H9 (cell line): ENCODE results near the gene TRAFD1. TPM values are rescaled to one million over a fixed set of nuclear protein-coding genes. Genes with fewer than 3 reads are reported as not detected.
A peak's percentile ranks its signal among the peaks of the same experiment; 100 is the strongest.

ENCODE experiments used
- DNase-seq: peaks from one replicate; pipeline ENCODE4 v3.0.0-alpha.2; 2017
- H2AFZ ChIP-seq: one replicate; pipeline ENCODE4 v1.6.1; 2013; ENCODE audit warnings: mild to moderate bottlenecking, low read length, control low read depth, moderate library complexity
- H2AK5ac ChIP-seq: 2 replicates; pipeline ENCODE4 v1.6.1; 2013; ENCODE audit warnings: low read length, control low read depth, mixed read lengths; ENCODE audit not compliant: insufficient read length
- H2BK120ac ChIP-seq: one replicate; pipeline ENCODE4 v1.6.1; 2013; ENCODE audit warnings: low read depth, mild to moderate bottlenecking, low read length, control low read depth, inconsistent platforms; ENCODE audit not compliant: poor library complexity, severe bottlenecking
- H2BK12ac ChIP-seq: 2 replicates; pipeline ENCODE4 v1.6.1; 2013; ENCODE audit warnings: low read length, control low read depth, mixed read lengths, low read depth; ENCODE audit not compliant: insufficient read length
- H2BK15ac ChIP-seq: 2 replicates; pipeline ENCODE4 v1.6.1; 2013; ENCODE audit warnings: low read depth, low read length, control low read depth
- H2BK20ac ChIP-seq: one replicate; pipeline ENCODE4 v1.6.1; 2013; ENCODE audit warnings: low read depth, mild to moderate bottlenecking, low read length, control low read depth, inconsistent platforms; ENCODE audit not compliant: poor library complexity, severe bottlenecking
- H2BK5ac ChIP-seq: 2 replicates; pipeline ENCODE4 v1.6.1; 2013; ENCODE audit warnings: low read length, control low read depth, mixed read lengths; ENCODE audit not compliant: insufficient read length
- H3K14ac ChIP-seq: 2 replicates; pipeline ENCODE4 v1.6.1; 2013; ENCODE audit warnings: low read length, control low read depth; ENCODE audit not compliant: insufficient read depth
- H3K18ac ChIP-seq: 2 replicates; pipeline ENCODE4 v1.6.1; 2013; ENCODE audit warnings: low read depth, mild to moderate bottlenecking, mixed read lengths, low read length, control low read depth; ENCODE audit not compliant: insufficient read length
- H3K23ac ChIP-seq: 2 replicates; pipeline ENCODE4 v1.6.1; 2013; ENCODE audit warnings: low read length, control low read depth, mixed read lengths, low read depth; ENCODE audit not compliant: insufficient read length
- H3K23me2 ChIP-seq: 2 replicates; pipeline ENCODE4 v1.6.1; 2013; ENCODE audit warnings: low read depth, mild to moderate bottlenecking, mixed read lengths, low read length, control low read depth; ENCODE audit not compliant: insufficient read length, poor library complexity, severe bottlenecking
- H3K27ac ChIP-seq: 2 replicates; pipeline ENCODE4 v1.5.1; 2013; ENCODE audit warnings: low read length, control low read depth, mixed read lengths, low read depth; ENCODE audit not compliant: insufficient read length
- H3K27me3 ChIP-seq: 2 replicates; pipeline ENCODE4 v1.6.1; 2013; ENCODE audit warnings: low read length, control low read depth, inconsistent platforms; ENCODE audit not compliant: insufficient read depth
- H3K4ac ChIP-seq: 2 replicates; pipeline ENCODE4 v1.6.1; 2013; ENCODE audit warnings: low read depth, mild to moderate bottlenecking, control low read depth, inconsistent platforms, low read length, moderate library complexity
- H3K4me1 ChIP-seq: 2 replicates; pipeline ENCODE4 v1.6.1; 2013; ENCODE audit warnings: low read length, control low read depth, inconsistent platforms; ENCODE audit not compliant: insufficient read depth
- H3K4me2 ChIP-seq: 2 replicates; pipeline ENCODE4 v1.6.1; 2013; ENCODE audit warnings: low read length, control low read depth, mixed read lengths; ENCODE audit not compliant: insufficient read length, insufficient read depth
- H3K56ac ChIP-seq: 2 replicates; pipeline ENCODE4 v1.6.1; 2013; ENCODE audit warnings: low read depth, mild to moderate bottlenecking, mixed read lengths, low read length, control low read depth; ENCODE audit not compliant: insufficient read length
- H3K79me1 ChIP-seq: 2 replicates; pipeline ENCODE4 v1.6.1; 2013; ENCODE audit warnings: low read depth, mild to moderate bottlenecking, moderate library complexity, low read length, control low read depth, inconsistent platforms; ENCODE audit not compliant: insufficient read depth, poor library complexity, severe bottlenecking
- H3K79me2 ChIP-seq: 2 replicates; pipeline ENCODE4 v1.6.1; 2013; ENCODE audit warnings: low read length, control low read depth, inconsistent platforms; ENCODE audit not compliant: insufficient read depth
- H3K9ac ChIP-seq: 2 replicates; pipeline ENCODE4 v1.6.1; 2013; ENCODE audit warnings: low read length, control low read depth, mixed read lengths; ENCODE audit not compliant: insufficient read length; ENCODE audit errors: extremely low read depth
- H3K9me3 ChIP-seq: one replicate; pipeline ENCODE4 v1.6.1; 2013; ENCODE audit warnings: low read depth, low read length, inconsistent platforms; ENCODE audit not compliant: control insufficient read depth
- H3T11ph ChIP-seq: one replicate; pipeline ENCODE4 v1.6.1; 2013; ENCODE audit warnings: mild to moderate bottlenecking, low read length, control low read depth, inconsistent platforms
- H4K20me1 ChIP-seq: one replicate; pipeline ENCODE4 v1.6.1; 2013; ENCODE audit not compliant: control insufficient read depth, insufficient read length, insufficient read depth
- H4K5ac ChIP-seq: 2 replicates; pipeline ENCODE4 v1.6.1; 2013; ENCODE audit warnings: low read depth, mild to moderate bottlenecking, mixed read lengths, low read length, control low read depth; ENCODE audit not compliant: insufficient read length
- H4K8ac ChIP-seq: replicated peaks from 2 replicates; pipeline ENCODE4 v1.6.1; 2013; ENCODE audit warnings: low read length, control low read depth, mixed read lengths, low read depth; ENCODE audit not compliant: insufficient read length
- H4K91ac ChIP-seq: 2 replicates; pipeline ENCODE4 v1.6.1; 2013; ENCODE audit warnings: low read depth, mild to moderate bottlenecking, moderate library complexity, mixed read lengths, low read length, control low read depth; ENCODE audit not compliant: insufficient read length
- H3K27ac Mint-ChIP-seq, 3 experiments: 2 replicates in 2 of 3; 3 replicates in 1 of 3; pipeline ENCODE4 v1.8.0; 2020 to 2021; ENCODE audit warnings: mixed read lengths in 3 of 3, mild to moderate bottlenecking in 1 of 3, moderate library complexity in 1 of 3
- H3K27me3 Mint-ChIP-seq: 2 replicates; pipeline ENCODE4 v1.8.0; 2021; ENCODE audit warnings: low read depth, mild to moderate bottlenecking, moderate library complexity, mixed read lengths
- H3K36me3 Mint-ChIP-seq, 3 experiments: 2 replicates in 2 of 3; 3 replicates in 1 of 3; pipeline ENCODE4 v1.8.0; 2020 to 2021; ENCODE audit warnings: low read depth in 3 of 3, mixed read lengths in 3 of 3; ENCODE audit not compliant: insufficient read depth in 1 of 3
- H3K4me1 Mint-ChIP-seq, 2 experiments: 2 replicates each; pipeline ENCODE4 v1.8.0; 2020; ENCODE audit warnings: mixed read lengths in 2 of 2
- H3K4me3 Mint-ChIP-seq, 2 experiments: 2 replicates in 1 of 2; 3 replicates in 1 of 2; pipeline ENCODE4 v1.8.0; 2020 to 2021; ENCODE audit warnings: mild to moderate bottlenecking in 2 of 2, mixed read lengths in 2 of 2, moderate library complexity in 1 of 2
- H3K9me3 Mint-ChIP-seq, 2 experiments: 2 replicates in 1 of 2; 3 replicates in 1 of 2; pipeline ENCODE4 v1.8.0; 2020; ENCODE audit warnings: mild to moderate bottlenecking in 2 of 2, mixed read lengths in 2 of 2, moderate library complexity in 1 of 2
- CTCF ChIP-seq: fragments of 200-600 bp; sonication (generic); conservative IDR thresholded peaks from 3 replicates; pipeline ENCODE4 v1.8.0; 2021; ENCODE audit warnings: antibody characterized with exemption, mild to moderate bottlenecking
- WGBS: extraction: QIAGEN DNeasy Blood & Tissue Kit; methylation state at CpG from one replicate; pipeline ENCODE4 v1.1.7; 2013; ENCODE audit warnings: missing lambda C conversion rate, low lambda C conversion rate, mixed read lengths; ENCODE audit not compliant: insufficient read length; ENCODE audit errors: extremely low coverage; 5-methylcytosine and 5-hydroxymethylcytosine counted together
- total RNA-seq: library from RNA; stranded (reverse); gene quantifications from 2 replicates; pipeline ENCODE4 v1.2.1, GENCODE V29; 2021

TRAFD1 gene
- total RNA-seq, 1 experiment from 2014 or later = 32.0 TPM

DNA sequence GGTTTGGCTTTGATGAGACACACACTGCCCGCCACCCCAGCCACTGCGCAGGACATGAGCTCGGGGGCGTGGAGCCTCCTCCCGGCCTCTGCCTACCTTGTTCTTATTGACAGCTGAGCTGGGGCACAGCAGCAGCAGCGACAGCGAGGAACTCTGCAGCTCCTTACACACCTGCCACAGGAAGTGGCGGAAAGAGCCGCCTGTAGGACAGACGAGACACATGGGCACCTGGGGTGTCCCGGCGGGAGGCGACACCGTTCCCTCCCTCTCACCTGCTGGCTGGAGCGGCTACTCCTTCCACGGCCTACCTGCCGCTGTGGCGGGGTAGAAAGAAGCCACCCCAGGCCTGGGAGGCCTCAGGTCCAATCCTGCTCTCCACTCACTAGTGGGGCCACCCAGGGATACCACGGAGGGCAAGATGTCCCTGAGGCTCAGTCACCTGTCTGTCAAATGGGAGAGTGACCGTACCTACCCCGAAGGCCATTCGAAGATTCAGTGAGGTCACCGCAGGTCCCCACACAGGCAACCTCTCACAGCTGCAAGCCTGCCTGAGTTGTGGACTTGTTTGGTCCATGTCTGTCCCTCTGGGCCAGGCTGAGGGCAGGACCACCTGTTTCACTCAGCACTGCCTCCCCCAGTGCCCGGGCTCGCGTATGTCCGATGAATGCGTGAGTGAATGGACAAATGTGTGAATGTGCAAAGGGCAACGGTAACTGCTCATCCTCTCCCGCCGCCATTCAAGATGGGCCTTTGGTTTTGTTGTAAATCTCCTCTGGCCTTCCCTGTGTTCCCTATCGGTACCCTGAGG is 42.6 kb downstream of the TRAFD1 start:
- no peaks in the 10 kb centered on the region for H3K4me1 ChIP-seq
- H3K14ac ChIP-seq = no peak overlapping the region
- H3K18ac ChIP-seq = no peak overlapping the region
- no peak overlapping the region for H4K8ac ChIP-seq
- H3K36me3 Mint-ChIP-seq = peaks cover 5 to 22% (median 13%) of the 10 kb centered on the region in 3 experiments; a peak in 6 of 7 replicates
- no peaks in the 10 kb centered on the region for H3K79me2 ChIP-seq
- no peak overlapping the region for H2AK5ac ChIP-seq
- H3K27me3 ChIP-seq = no peaks in the 10 kb centered on the region
- H3K27ac Mint-ChIP-seq = peak overlapping the region in 2 of 3 experiments; percentile 42 to 77; a peak in 3 of 7 replicates
- H3K9ac ChIP-seq = no peak overlapping the region
- H3K9me3 ChIP-seq = no peaks in the 10 kb centered on the region
- H3K9me3 Mint-ChIP-seq = no peaks in the 10 kb centered on the region
- H2BK15ac ChIP-seq = no peak overlapping the region
- no peak overlapping the region for H2BK12ac ChIP-seq
- no peak overlapping the region for H3K23ac ChIP-seq
- WGBS = no CpG with 5 or more reads among the region's 32 CpGs
- no peak overlapping the region for H2BK120ac ChIP-seq
- H3K23me2 ChIP-seq = no peaks in the 10 kb centered on the region
- no peak overlapping the region for H2AFZ ChIP-seq
- peaks cover 4% of the 10 kb centered on the region for H4K20me1 ChIP-seq
- TF ChIP-seq CTCF = no peak
- no peaks in the 10 kb centered on the region for H3K79me1 ChIP-seq
- H2BK5ac ChIP-seq = no peak overlapping the region
- H4K91ac ChIP-seq = no peak overlapping the region
- H2BK20ac ChIP-seq = no peak overlapping the region
- no peak for DNase-seq
- no peak overlapping the region for H3K4ac ChIP-seq
- H4K5ac ChIP-seq = no peak overlapping the region
- H3K4me1 Mint-ChIP-seq = 0 out of 4 replicates have a peak, but pooled peaks cover 0 to 2% of the 10 kb centered on the region in 2 experiments
- no peak overlapping the region for H3T11ph ChIP-seq
- peaks cover 1% of the 10 kb centered on the region for H3K27me3 Mint-ChIP-seq
- H3K4me2 ChIP-seq = no peak overlapping the region
- H3K27ac ChIP-seq = no peak overlapping the region
- H3K4me3 Mint-ChIP-seq = no peak overlapping the region
- no peak overlapping the region for H3K56ac ChIP-seq
